Neural progenitor cell (in vitro differentiated cells): ENCODE results near the gene TTC39A. TPM values are rescaled to one million over a fixed set of nuclear protein-coding genes. Genes with fewer than 3 reads are reported as not detected.

ENCODE experiments used
- DNase-seq: peaks from one replicate; pipeline ENCODE4 v3.0.0-alpha.2; 2016; ENCODE audit warnings: low spot score
- H2AFZ ChIP-seq: fragments of 200-600 bp; sonication (generic); replicated peaks from 2 replicates; pipeline ENCODE4 v1.6.1; 2016; ENCODE audit warnings: antibody characterized with exemption
- H3F3A ChIP-seq: fragments of 200-600 bp; sonication (generic); 2 replicates; pipeline ENCODE4 v1.6.1; 2016; ENCODE audit warnings: antibody characterized with exemption, low read depth
- H3K27ac ChIP-seq: fragments of 200-600 bp; sonication (generic); 2 replicates; pipeline ENCODE4 v1.5.1; 2016; ENCODE audit warnings: mild to moderate bottlenecking
- H3K27me3 ChIP-seq: fragments of 200-600 bp; sonication (generic); 2 replicates; pipeline ENCODE4 v1.6.1; 2016; ENCODE audit warnings: mild to moderate bottlenecking, moderate library complexity
- H3K36me3 ChIP-seq: fragments of 200-600 bp; sonication (generic); 2 replicates; pipeline ENCODE4 v1.5.1; 2016
- H3K4me1 ChIP-seq: fragments of 200-600 bp; sonication (generic); 2 replicates; pipeline ENCODE4 v1.6.1; 2016; ENCODE audit warnings: mixed run types
- H3K4me2 ChIP-seq: fragments of 200-600 bp; sonication (generic); 2 replicates; pipeline ENCODE4 v1.6.1; 2016
- H3K4me3 ChIP-seq: fragments of 200-600 bp; sonication (generic); 2 replicates; pipeline ENCODE4 v1.5.1; 2016
- H3K79me2 ChIP-seq: fragments of 200-600 bp; sonication (generic); 2 replicates; pipeline ENCODE4 v1.6.1; 2016; ENCODE audit warnings: low read depth
- H3K9ac ChIP-seq: fragments of 200-600 bp; sonication (generic); 2 replicates; pipeline ENCODE4 v1.6.1; 2016
- H3K9me3 ChIP-seq: fragments of 200-600 bp; sonication (generic); 2 replicates; pipeline ENCODE4 v1.5.1; 2016; ENCODE audit warnings: low read depth
- H4K20me1 ChIP-seq: fragments of 200-600 bp; sonication (generic); 2 replicates; pipeline ENCODE4 v1.6.1; 2016; ENCODE audit warnings: low read depth
- H3K27ac Mint-ChIP-seq: 3 replicates; pipeline ENCODE4 v1.8.0; 2021; ENCODE audit warnings: mixed read lengths
- H3K27me3 Mint-ChIP-seq: 2 replicates; pipeline ENCODE4 v1.8.0; 2022; ENCODE audit warnings: low read depth, mild to moderate bottlenecking, inconsistent platforms, moderate library complexity, mixed read lengths; ENCODE audit not compliant: insufficient read depth
- H3K36me3 Mint-ChIP-seq: 3 replicates; pipeline ENCODE4 v1.8.0; 2021; ENCODE audit warnings: mixed read lengths
- H3K4me1 Mint-ChIP-seq: 3 replicates; pipeline ENCODE4 v1.8.0; 2021; ENCODE audit warnings: mixed read lengths
- H3K4me3 Mint-ChIP-seq: 3 replicates; pipeline ENCODE4 v1.8.0; 2021; ENCODE audit warnings: mild to moderate bottlenecking, moderate library complexity, mixed read lengths
- H3K9me3 Mint-ChIP-seq: 3 replicates; pipeline ENCODE4 v1.8.0; 2020; ENCODE audit warnings: mixed read lengths
- CTCF ChIP-seq: fragments of 200-600 bp; sonication (generic); IDR thresholded peaks from 2 replicates; pipeline ENCODE4 v1.5.1; 2017; ENCODE audit warnings: antibody characterized with exemption, mild to moderate bottlenecking
- EZH2 ChIP-seq: fragments of 200-600 bp; sonication (generic); IDR thresholded peaks from 2 replicates; pipeline ENCODE4 v1.6.1; 2017; ENCODE audit warnings: antibody characterized with exemption, mild to moderate bottlenecking, moderate library complexity
- EZH2phosphoT487 ChIP-seq: fragments of 200-600 bp; sonication (generic); IDR thresholded peaks from 2 replicates; pipeline ENCODE4 v1.6.1; 2017; ENCODE audit warnings: antibody characterized with exemption
- total RNA-seq: library from RNA; depleted of rRNA; stranded (reverse); fragments of >200 nt; gene quantifications from 2 replicates; pipeline ENCODE4 v1.2.3, GENCODE V29; 2015; ENCODE audit warnings: low replicate concordance

The TTC39A gene
- total RNA-seq, 1 donor from 2014 or later: 0.94 TPM

GRCh38 chr1:51237351-51238033 lies 92.9 kb downstream of the TTC39A start:
- Histone ChIP-seq H3K27ac (peak overlapping the region; percentile 30), H3F3A (peaks cover 27% of the 10 kb centered on the region), H3K36me3 (no peaks in the 10 kb centered on the region), H3K4me2 (peak overlapping the region; percentile 91), H3K4me1 (peaks cover 37% of the 10 kb centered on the region), H3K9me3 (no peaks in the 10 kb centered on the region), H3K27me3 (no peaks in the 10 kb centered on the region), H3K79me2 (peaks cover 62% of the 10 kb centered on the region), H3K9ac (peak overlapping the region; percentile 74), H4K20me1 (peaks cover 58% of the 10 kb centered on the region), H3K4me3 (peak overlapping the region; percentile 84), H2AFZ (no peak overlapping the region)
- Mint-ChIP-seq H3K4me1 (peaks cover 36% of the 10 kb centered on the region), H3K36me3 (no peaks in the 10 kb centered on the region), H3K9me3 (no peaks in the 10 kb centered on the region), H3K27me3 (no peaks in the 10 kb centered on the region), H3K27ac (no peak overlapping the region), H3K4me3 (no peak overlapping the region)
- TF ChIP-seq CTCF (no peak), EZH2phosphoT487 (no peak), EZH2 (no peak)
- no peak for DNase-seq

Other genes with a start within 250 kb of the TTC39A start
- gene C1orf185, start 228.3 kb downstream of the TTC39A start, total RNA-seq: not detected in 2 replicates
- gene RNF11, start 94.3 kb downstream of the TTC39A start, total RNA-seq: 63.8 and 108 TPM in 2 replicates
- gene EPS15, start 188.7 kb upstream of the TTC39A start, total RNA-seq: 36.3 and 42.0 TPM in 2 replicates